GM12878 (cell line): ENCODE data around the gene RFT1. TPM values are rescaled to one million over a fixed set of nuclear protein-coding genes. Genes with fewer than 3 reads are reported as not detected.

ENCODE experiments used
- ATAC-seq: fragments of 200-7000 bp; cut with Tn5 transposase; 3 replicates; pipeline ENCODE4 v1.9.1; 2020; ENCODE audit warnings: mild to moderate bottlenecking, moderate library complexity
- BruUV-seq: library from RNA; stranded (reverse); fragments of 400-500 nt; replicated peaks from 2 replicates; lab custom pipeline; 2021; lab: Mats Ljungman, UMichigan
- CTCF ChIA-PET: fragments of 300-600 bp; sonication (Branson Sonifier 250); formaldehyde crosslinking; extraction: SDS; loops from one replicate; lab custom pipeline; 2021; ENCODE audit warnings: inconsistent platforms; lab: Yijun Ruan, JAX
- POLR2A ChIA-PET: fragments of 350-600 bp; formaldehyde crosslinking; extraction: SDS; loops from one replicate; lab custom pipeline; 2021; ENCODE audit warnings: inconsistent platforms; lab: Charles Lee
- RAD21 ChIA-PET: fragments of 300-600 bp; sonication (Branson Sonifier 250); formaldehyde crosslinking; loops from one replicate; lab custom pipeline; 2023; ENCODE audit warnings: antibody characterized with exemption; ENCODE audit not compliant: unreplicated experiment; lab: Charles Lee
- SMC1A ChIA-PET: fragments of 300-600 bp; sonication (Branson Sonifier 250); formaldehyde crosslinking; loops from one replicate; lab custom pipeline; 2023; ENCODE audit not compliant: unreplicated experiment, uncharacterized antibody; lab: Charles Lee
- DNase-seq: peaks from one replicate; pipeline ENCODE4 v3.0.0-alpha.2; 2011; ENCODE audit warnings: low read depth, low spot score
- FAIRE-seq: peaks from 3 replicates; lab custom pipeline; 2011; peaks lifted over from hg19 to GRCh38; lab: Jason Lieb, UNC
- H2AFZ ChIP-seq: 2 replicates; pipeline ENCODE4 v1.6.0; 2011; ENCODE audit warnings: low read depth, low read length, control low read depth; ENCODE audit not compliant: control insufficient read depth
- H3K27ac ChIP-seq: 2 replicates; pipeline ENCODE4 v1.5.1; 2011; ENCODE audit warnings: control low read depth; ENCODE audit not compliant: control insufficient read depth, insufficient read depth
- H3K27me3 ChIP-seq, 2 experiments: replicated peaks in 1 of 2; 2 replicates each; pipeline versions ENCODE4 v1.6.0 to v1.6.1; 2011; ENCODE audit warnings: low read length in 1 of 2; ENCODE audit not compliant: control insufficient read depth in 2 of 2, insufficient read depth in 2 of 2
- H3K36me3 ChIP-seq, 2 experiments: 2 replicates each; pipeline ENCODE4 v1.5.1; 2011; ENCODE audit warnings: low read length in 1 of 2; ENCODE audit not compliant: control insufficient read depth in 2 of 2, insufficient read depth in 2 of 2
- H3K4me1 ChIP-seq: 2 replicates; pipeline ENCODE4 v1.6.1; 2011; ENCODE audit warnings: mild to moderate bottlenecking, low read length, moderate library complexity, mixed read lengths; ENCODE audit not compliant: control insufficient read depth, insufficient read depth
- H3K4me2 ChIP-seq: 2 replicates; pipeline ENCODE4 v1.6.0; 2011; ENCODE audit warnings: control low read depth; ENCODE audit not compliant: control insufficient read depth, insufficient read depth
- H3K4me3 ChIP-seq: fragments of 200-600 bp; sonication (generic); 2 replicates; pipeline ENCODE4 v1.5.1; 2016
- H3K79me2 ChIP-seq: 2 replicates; pipeline ENCODE4 v1.6.0; 2011; ENCODE audit warnings: low read length; ENCODE audit not compliant: control insufficient read depth, insufficient read depth
- H3K9ac ChIP-seq: 2 replicates; pipeline ENCODE4 v1.8.0; 2011; ENCODE audit warnings: low read length, control low read depth, mixed read lengths; ENCODE audit not compliant: control insufficient read depth, insufficient read depth
- H3K9me3 ChIP-seq: replicated peaks from 3 replicates; pipeline ENCODE4 v1.5.1; 2011; ENCODE audit warnings: mild to moderate bottlenecking, low read length; ENCODE audit not compliant: control insufficient read depth, insufficient read depth
- H4K20me1 ChIP-seq: 2 replicates; pipeline ENCODE4 v1.6.0; 2011; ENCODE audit not compliant: control insufficient read depth, insufficient read depth
- CBX3 ChIP-seq: fragments of 200-600 bp; sonication (generic); IDR thresholded peaks from 2 replicates; pipeline ENCODE4 v1.6.1; 2016; ENCODE audit warnings: low read depth, borderline replicate concordance
- CEBPB ChIP-seq, 2 experiments: fragments of 150-350 bp in 1 of 2; IDR thresholded peaks; 2 replicates each; pipeline ENCODE4 v1.6.1; 2012 to 2014; ENCODE audit warnings: low read depth in 2 of 2, low read length in 2 of 2, borderline replicate concordance in 1 of 2, inconsistent platforms in 1 of 2
- CHD1 ChIP-seq: IDR thresholded peaks from 2 replicates; pipeline ENCODE4 v1.6.1; 2012; ENCODE audit warnings: low read depth, low read length, improper control_type of control experiment
- FOXM1 ChIP-seq: IDR thresholded peaks from 2 replicates; pipeline ENCODE4 v1.6.1; 2012; ENCODE audit warnings: low read depth, mild to moderate bottlenecking, inconsistent platforms, low read length, moderate library complexity
- POLR2A ChIP-seq: IDR thresholded peaks from 2 replicates; pipeline ENCODE4 v1.6.1; 2011; ENCODE audit warnings: low read depth, mild to moderate bottlenecking, low read length
- SMARCA5 ChIP-seq: fragments of 450-650 bp; IDR thresholded peaks from 2 replicates; pipeline ENCODE4 v1.6.1; 2017; ENCODE audit warnings: mild to moderate bottlenecking
- TAF1 ChIP-seq: IDR thresholded peaks from 2 replicates; pipeline ENCODE4 v1.6.1; 2011; ENCODE audit warnings: mild to moderate bottlenecking, low read depth, low read length, borderline replicate concordance
- TCF3 ChIP-seq: IDR thresholded peaks from 2 replicates; pipeline ENCODE4 v1.6.1; 2012; ENCODE audit warnings: low read depth, mild to moderate bottlenecking, low read length, borderline replicate concordance; ENCODE audit not compliant: insufficient read depth
- WGBS: methylation state at CpG from one replicate; pipeline ENCODE4 v1.1.6; 2016; ENCODE audit warnings: low lambda C conversion rate; ENCODE audit not compliant: insufficient replicate concordance, insufficient coverage; ENCODE audit errors: missing lambda C conversion rate; 5-methylcytosine and 5-hydroxymethylcytosine counted together
- in situ Hi-C: fragments of 300-500 bp; cut with MboI; formaldehyde crosslinking; loops from 9 replicates; pipeline ENCODE4 v1.14.3; 2018; ENCODE audit warnings: mixed read lengths
- intact Hi-C: fragments of 100-400 bp; cut with micrococcal nuclease; formaldehyde crosslinking; loops from one replicate; pipeline ENCODE4 v1.14.2; 2022; ENCODE audit not compliant: unreplicated experiment
- polyA plus RNA-seq, 11 experiments: library from polyadenylated mRNA; depleted of rRNA in 4 of 11; unstranded in 6 of 11; stranded (reverse) in 5 of 11; fragments of >200 nt; fragmentation: Nextera tagmentation in 4 of 11; fragmentation: Illumina TruSeq in 1 of 11; extraction: Ambion mirVana in 4 of 11; extraction: Trizol in 1 of 11; gene quantifications; 1 replicate in 1 of 11; 2 replicates in 10 of 11; pipeline versions ENCODE4 v1.2.1 to v1.2.3, GENCODE V29; 2011 to 2016; ENCODE audit warnings: inconsistent platforms in 2 of 11, missing spikeins in 2 of 11, low read depth in 1 of 11
- total RNA-seq, 4 experiments: library from RNA; depleted of rRNA in 3 of 4; stranded (reverse); fragments of >200 nt in 3 of 4; fragmentation: Illumina TruSeq in 1 of 4; extraction: Trizol in 1 of 4; gene quantifications; 2 replicates each; pipeline versions ENCODE4 v1.2.1 to v1.2.3, GENCODE V29; 2013 to 2021
- TF ChIP-seq, protein P1 (sequence below): IDR thresholded peaks from 2 replicates; pipeline ENCODE4 v1.6.1; 2012; ENCODE audit warnings: low read depth, low read length, improper control_type of control experiment
- TF ChIP-seq, protein P2 (sequence below): IDR thresholded peaks from 2 replicates; pipeline ENCODE4 v1.6.1; 2011; ENCODE audit warnings: borderline replicate concordance, low read depth, mild to moderate bottlenecking, moderate library complexity, low read length; ENCODE audit not compliant: insufficient read depth, poor library complexity, severe bottlenecking
- TF ChIP-seq, protein P3 (sequence below): fragments of 450-650 bp; IDR thresholded peaks from 2 replicates; pipeline ENCODE4 v1.6.1; 2017; ENCODE audit warnings: low read depth, mild to moderate bottlenecking, moderate library complexity

RFT1 gene
- total and polyA plus RNA-seq, 10 of the 15 experiments (the other 5 are each of a cell fraction or from before 2014, with no cell fraction given): 16.6 to 75.1 (median 34.5) TPM

DNA sequence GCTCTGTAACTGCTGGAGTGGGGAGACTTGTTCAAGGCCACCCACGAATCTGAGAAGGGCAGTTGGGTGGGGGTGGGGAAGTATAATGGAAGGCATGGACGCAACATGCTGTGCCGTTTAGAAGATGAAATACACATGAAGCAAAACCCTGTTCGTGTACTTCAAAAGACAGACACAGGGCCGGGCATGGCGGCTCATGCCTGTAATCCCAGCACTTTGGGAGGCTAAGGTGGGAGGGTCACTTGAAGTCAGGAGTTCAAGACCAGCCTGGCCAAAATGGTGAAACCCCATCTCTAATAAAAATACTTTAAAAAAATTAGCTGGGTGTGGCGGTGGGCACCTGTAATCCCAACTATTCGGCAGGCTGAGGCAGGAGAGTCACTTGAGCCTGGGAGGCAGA, 47.5 kb downstream of the RFT1 start (continued):
- TF ChIP-seq, protein P1, sequence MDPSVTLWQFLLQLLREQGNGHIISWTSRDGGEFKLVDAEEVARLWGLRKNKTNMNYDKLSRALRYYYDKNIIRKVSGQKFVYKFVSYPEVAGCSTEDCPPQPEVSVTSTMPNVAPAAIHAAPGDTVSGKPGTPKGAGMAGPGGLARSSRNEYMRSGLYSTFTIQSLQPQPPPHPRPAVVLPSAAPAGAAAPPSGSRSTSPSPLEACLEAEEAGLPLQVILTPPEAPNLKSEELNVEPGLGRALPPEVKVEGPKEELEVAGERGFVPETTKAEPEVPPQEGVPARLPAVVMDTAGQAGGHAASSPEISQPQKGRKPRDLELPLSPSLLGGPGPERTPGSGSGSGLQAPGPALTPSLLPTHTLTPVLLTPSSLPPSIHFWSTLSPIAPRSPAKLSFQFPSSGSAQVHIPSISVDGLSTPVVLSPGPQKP: no peak

DNA sequence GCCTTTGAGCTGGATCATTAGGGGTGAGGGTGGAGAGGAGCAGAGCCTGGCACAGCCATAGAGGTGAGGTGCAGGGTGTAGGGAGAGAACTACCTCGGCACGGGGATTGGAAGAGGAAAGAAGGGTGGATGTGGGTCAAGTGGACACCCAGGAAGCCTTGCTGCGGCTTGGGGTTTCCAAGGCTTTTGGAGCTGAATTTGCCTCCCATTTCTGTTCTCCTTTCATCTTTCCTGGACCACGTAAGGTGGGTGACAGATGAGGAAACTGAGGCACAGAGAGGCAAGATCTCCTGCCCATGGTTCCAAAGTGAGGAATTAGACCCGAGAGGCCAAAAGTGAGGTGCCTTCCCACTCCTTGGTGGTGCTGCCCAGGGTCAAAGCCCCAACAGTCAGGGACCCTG, 48.9 kb downstream of the RFT1 start:
- H3K4me2 ChIP-seq: no peak overlapping the region
- ChIA-PET SMC1A (no interaction called here), RAD21 (no interaction called here), CTCF (no interaction called here), POLR2A (no interaction called here)
- H2AFZ ChIP-seq: no peak overlapping the region
- H3K9ac ChIP-seq: no peak overlapping the region
- no peaks in the 10 kb centered on the region for H3K27me3 ChIP-seq
- no peaks in the 10 kb centered on the region for H3K4me1 ChIP-seq
- FAIRE-seq (no peak), DNase-seq (no peak), ATAC-seq (no peak)
- WGBS: 88% methylated on average over 5 of the region's 5 CpGs
- no peak overlapping the region for H3K4me3 ChIP-seq
- intact Hi-C loops: no loop called here
- no peaks in the 10 kb centered on the region for H3K79me2 ChIP-seq
- no peaks in the 10 kb centered on the region for H3K9me3 ChIP-seq
- no TSS peak for BruUV-seq
- in situ Hi-C loops: no loop called here
- TF ChIP-seq TCF3 (no peak), SMARCA5 (no peak), CEBPB (IDR thresholded peaks at IDR 0.05; ENCODE audit: borderline replicate concordance in 1 of 2, low read depth in 2 of 2, low read length in 2 of 2) (no peak), CBX3 (no peak), POLR2A (no peak), FOXM1 (no peak), TAF1 (no peak), CHD1 (no peak)
- TF ChIP-seq, protein P2, sequence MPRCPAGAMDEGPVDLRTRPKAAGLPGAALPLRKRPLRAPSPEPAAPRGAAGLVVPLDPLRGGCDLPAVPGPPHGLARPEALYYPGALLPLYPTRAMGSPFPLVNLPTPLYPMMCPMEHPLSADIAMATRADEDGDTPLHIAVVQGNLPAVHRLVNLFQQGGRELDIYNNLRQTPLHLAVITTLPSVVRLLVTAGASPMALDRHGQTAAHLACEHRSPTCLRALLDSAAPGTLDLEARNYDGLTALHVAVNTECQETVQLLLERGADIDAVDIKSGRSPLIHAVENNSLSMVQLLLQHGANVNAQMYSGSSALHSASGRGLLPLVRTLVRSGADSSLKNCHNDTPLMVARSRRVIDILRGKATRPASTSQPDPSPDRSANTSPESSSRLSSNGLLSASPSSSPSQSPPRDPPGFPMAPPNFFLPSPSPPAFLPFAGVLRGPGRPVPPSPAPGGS: no peak
- TF ChIP-seq, protein P3, sequence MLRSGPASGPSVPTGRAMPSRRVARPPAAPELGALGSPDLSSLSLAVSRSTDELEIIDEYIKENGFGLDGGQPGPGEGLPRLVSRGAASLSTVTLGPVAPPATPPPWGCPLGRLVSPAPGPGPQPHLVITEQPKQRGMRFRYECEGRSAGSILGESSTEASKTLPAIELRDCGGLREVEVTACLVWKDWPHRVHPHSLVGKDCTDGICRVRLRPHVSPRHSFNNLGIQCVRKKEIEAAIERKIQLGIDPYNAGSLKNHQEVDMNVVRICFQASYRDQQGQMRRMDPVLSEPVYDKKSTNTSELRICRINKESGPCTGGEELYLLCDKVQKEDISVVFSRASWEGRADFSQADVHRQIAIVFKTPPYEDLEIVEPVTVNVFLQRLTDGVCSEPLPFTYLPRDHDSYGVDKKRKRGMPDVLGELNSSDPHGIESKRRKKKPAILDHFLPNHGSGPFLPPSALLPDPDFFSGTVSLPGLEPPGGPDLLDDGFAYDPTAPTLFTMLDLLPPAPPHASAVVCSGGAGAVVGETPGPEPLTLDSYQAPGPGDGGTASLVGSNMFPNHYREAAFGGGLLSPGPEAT: no peak
- H4K20me1 ChIP-seq: no peaks in the 10 kb centered on the region
- H3K36me3 ChIP-seq: no peaks in the 10 kb centered on the region; a peak in 1 of 4 replicates
- H3K27ac ChIP-seq: no peak overlapping the region
